IMR-90 (cell line): ENCODE results near the gene CCDC87. TPM values are rescaled to one million over a fixed set of nuclear protein-coding genes. Genes with fewer than 3 reads are reported as not detected.

Experiments used
- ATAC-seq: fragments of 200-7000 bp; cut with Tn5 transposase; 2 replicates; pipeline ENCODE4 v1.9.1; 2020; ENCODE audit warnings: low read depth, mild to moderate bottlenecking, moderate library complexity
- BruUV-seq: library from RNA; stranded (reverse); fragments of 400-500 nt; replicated peaks from 2 replicates; lab custom pipeline; 2021; lab: Mats Ljungman, UMichigan
- CTCF ChIA-PET: fragments of 300-600 bp; formaldehyde crosslinking; extraction: SDS; loops from one replicate; lab custom pipeline; 2021; ENCODE audit warnings: antibody characterized with exemption; lab: Yijun Ruan, JAX
- POLR2A ChIA-PET: fragments of 300-600 bp; sonication (Branson Sonifier 250); formaldehyde crosslinking; loops from one replicate; lab custom pipeline; 2022; ENCODE audit warnings: antibody characterized with exemption; ENCODE audit not compliant: unreplicated experiment; lab: Charles Lee
- DNase-seq: peaks from one replicate; pipeline ENCODE4 v3.0.0; 2013
- H2AFZ ChIP-seq: replicated peaks from 2 replicates; pipeline ENCODE3; 2013; ENCODE audit warnings: low read length, mild to moderate bottlenecking; ENCODE audit not compliant: poor library complexity
- H2AK5ac ChIP-seq: 2 replicates; pipeline ENCODE4 v1.6.1; 2013; ENCODE audit warnings: low read depth, low read length, inconsistent platforms
- H2AK9ac ChIP-seq: replicated peaks from 2 replicates; pipeline ENCODE3; 2013; ENCODE audit warnings: mild to moderate bottlenecking, low read depth, low read length, moderate library complexity; ENCODE audit not compliant: poor library complexity
- H2BK120ac ChIP-seq: 2 replicates; pipeline ENCODE4 v1.6.1; 2013; ENCODE audit warnings: low read depth, low read length, inconsistent platforms
- H2BK15ac ChIP-seq: 3 replicates; pipeline ENCODE4 v1.6.1; 2013; ENCODE audit warnings: low read depth, low read length, inconsistent platforms
- H2BK20ac ChIP-seq: 2 replicates; pipeline ENCODE4 v1.6.1; 2013; ENCODE audit warnings: low read depth, mild to moderate bottlenecking, inconsistent platforms, low read length, moderate library complexity
- H2BK5ac ChIP-seq: 2 replicates; pipeline ENCODE4 v1.6.1; 2013; ENCODE audit warnings: mild to moderate bottlenecking, low read depth, low read length, inconsistent platforms; ENCODE audit not compliant: poor library complexity, severe bottlenecking
- H3K14ac ChIP-seq: replicated peaks from 2 replicates; pipeline ENCODE4 v1.6.1; 2013; ENCODE audit warnings: low read depth, low read length, inconsistent platforms
- H3K18ac ChIP-seq: 2 replicates; pipeline ENCODE4 v1.6.1; 2013; ENCODE audit warnings: low read depth, low read length, control low read depth
- H3K23ac ChIP-seq: 2 replicates; pipeline ENCODE4 v1.6.1; 2013; ENCODE audit warnings: low read depth, low read length, inconsistent platforms
- H3K27ac ChIP-seq: 2 replicates; pipeline ENCODE4 v1.5.1; 2013; ENCODE audit warnings: mild to moderate bottlenecking, control low read depth, low read length; ENCODE audit not compliant: insufficient read depth
- H3K27me3 ChIP-seq: 2 replicates; pipeline ENCODE4 v1.6.1; 2013; ENCODE audit warnings: low read length; ENCODE audit not compliant: control insufficient read depth, insufficient read depth
- H3K36me3 ChIP-seq: 2 replicates; pipeline ENCODE4 v1.6.1; 2013; ENCODE audit warnings: low read length, mixed read lengths; ENCODE audit not compliant: control insufficient read depth, insufficient read depth
- H3K4ac ChIP-seq: 2 replicates; pipeline ENCODE4 v1.6.1; 2013; ENCODE audit warnings: low read depth, low read length, inconsistent platforms
- H3K4me1 ChIP-seq: 2 replicates; pipeline ENCODE4 v1.6.1; 2013; ENCODE audit warnings: low read length, mixed read lengths; ENCODE audit not compliant: control insufficient read depth, insufficient read depth
- H3K4me2 ChIP-seq: 2 replicates; pipeline ENCODE4 v1.6.1; 2013; ENCODE audit warnings: low read depth, mild to moderate bottlenecking, control low read depth, low read length, moderate library complexity
- H3K4me3 ChIP-seq: 2 replicates; pipeline ENCODE4 v1.5.1; 2013; ENCODE audit warnings: low read depth, mild to moderate bottlenecking, control low read depth, low read length, moderate library complexity; ENCODE audit not compliant: insufficient read depth
- H3K56ac ChIP-seq: 2 replicates; pipeline ENCODE4 v1.6.1; 2013; ENCODE audit warnings: low read length, inconsistent platforms; ENCODE audit not compliant: insufficient read depth; ENCODE audit errors: extremely low read depth
- H3K79me1 ChIP-seq, 2 experiments: 2 replicates each; pipeline ENCODE4 v1.6.1; 2013; ENCODE audit warnings: low read length in 2 of 2, inconsistent platforms in 1 of 2, low read depth in 1 of 2
- H3K9ac ChIP-seq: 2 replicates; pipeline ENCODE4 v1.6.1; 2013; ENCODE audit warnings: low read depth, low read length, control low read depth
- H3K9me1 ChIP-seq: 2 replicates; pipeline ENCODE4 v1.6.1; 2013; ENCODE audit warnings: low read length, inconsistent platforms; ENCODE audit not compliant: insufficient read depth
- H3K9me3 ChIP-seq: 2 replicates; pipeline ENCODE4 v1.6.1; 2013; ENCODE audit warnings: low read length; ENCODE audit not compliant: control insufficient read depth, insufficient read depth
- H4K20me1 ChIP-seq: 2 replicates; pipeline ENCODE4 v1.6.1; 2013; ENCODE audit warnings: low read length, inconsistent platforms; ENCODE audit not compliant: insufficient read depth
- H4K5ac ChIP-seq: 2 replicates; pipeline ENCODE4 v1.6.1; 2013; ENCODE audit warnings: mild to moderate bottlenecking, low read depth, low read length, control low read depth
- H4K8ac ChIP-seq, 2 experiments: 2 replicates each; pipeline ENCODE4 v1.6.1; 2013; ENCODE audit warnings: low read depth in 2 of 2, low read length in 2 of 2, control low read depth in 1 of 2, inconsistent platforms in 1 of 2
- H4K91ac ChIP-seq: 2 replicates; pipeline ENCODE4 v1.6.1; 2013; ENCODE audit warnings: low read depth, low read length, inconsistent platforms; ENCODE audit not compliant: insufficient read depth
- BHLHE40 ChIP-seq: fragments of 150-350 bp; IDR thresholded peaks from 2 replicates; pipeline ENCODE4 v1.6.1; 2016; ENCODE audit warnings: mild to moderate bottlenecking, low read depth, low read length
- CEBPB ChIP-seq: IDR thresholded peaks from 2 replicates; pipeline ENCODE4 v1.6.1; 2012; ENCODE audit warnings: low read depth, low read length, improper control_type of control experiment
- CHD1 ChIP-seq: IDR thresholded peaks from 2 replicates; pipeline ENCODE4 v1.6.1; 2012; ENCODE audit warnings: low read depth, low read length, improper control_type of control experiment
- CTCF ChIP-seq: conservative IDR thresholded peaks from 2 replicates; pipeline ENCODE4 v1.5.1; 2012; ENCODE audit warnings: mild to moderate bottlenecking, low read depth, low read length, improper control_type of control experiment
- ELK1 ChIP-seq: fragments of 150-350 bp; IDR thresholded peaks from 2 replicates; pipeline ENCODE4 v1.6.1; 2016; ENCODE audit warnings: low read depth, mild to moderate bottlenecking, low read length, moderate library complexity, borderline replicate concordance
- FOS ChIP-seq: fragments of 150-350 bp; IDR thresholded peaks from 2 replicates; pipeline ENCODE4 v1.6.1; 2016; ENCODE audit warnings: low read depth, low read length
- MAFK ChIP-seq: IDR thresholded peaks from 2 replicates; pipeline ENCODE4 v1.6.1; 2012; ENCODE audit warnings: low read depth, low read length, improper control_type of control experiment
- MAZ ChIP-seq: IDR thresholded peaks from 2 replicates; pipeline ENCODE4 v1.6.1; 2012; ENCODE audit warnings: low read depth, mild to moderate bottlenecking, low read length, improper control_type of control experiment, moderate library complexity, borderline replicate concordance
- MXI1 ChIP-seq: IDR thresholded peaks from 2 replicates; pipeline ENCODE4 v1.6.1; 2012; ENCODE audit warnings: low read depth, mild to moderate bottlenecking, low read length, moderate library complexity, borderline replicate concordance
- NFE2L2 ChIP-seq: fragments of 150-350 bp; IDR thresholded peaks from 2 replicates; pipeline ENCODE4 v1.6.1; 2016; ENCODE audit warnings: low read depth, mild to moderate bottlenecking, low read length
- POLR2A ChIP-seq: IDR thresholded peaks from 2 replicates; pipeline ENCODE4 v1.6.1; 2012; ENCODE audit warnings: mild to moderate bottlenecking, low read depth, low read length
- RAD21 ChIP-seq: IDR thresholded peaks from 2 replicates; pipeline ENCODE4 v1.6.1; 2012; ENCODE audit warnings: low read length, improper control_type of control experiment
- RCOR1 ChIP-seq: IDR thresholded peaks from 2 replicates; pipeline ENCODE4 v1.6.1; 2012; ENCODE audit warnings: mild to moderate bottlenecking, low read length, improper control_type of control experiment; ENCODE audit not compliant: insufficient replicate concordance
- RFX5 ChIP-seq: IDR thresholded peaks from 2 replicates; pipeline ENCODE4 v1.8.0; 2012; ENCODE audit warnings: low read depth, mild to moderate bottlenecking, low read length, moderate library complexity
- SMC3 ChIP-seq: fragments of 150-350 bp; IDR thresholded peaks from 2 replicates; pipeline ENCODE4 v1.6.1; 2016; ENCODE audit warnings: low read depth, mild to moderate bottlenecking, antibody characterized with exemption, low read length, moderate library complexity
- WGBS, 2 experiments: methylation state at CpG; one replicate each; pipeline versions ENCODE4 v1.1.5 to v1.1.7; 2013; ENCODE audit warnings: missing lambda C conversion rate in 2 of 2; ENCODE audit not compliant: insufficient read length in 1 of 2; ENCODE audit errors: extremely low coverage in 2 of 2; 5-methylcytosine and 5-hydroxymethylcytosine counted together
- dilution Hi-C: fragments of 300-500 bp; cut with HindIII; formaldehyde crosslinking; loops from one replicate; pipeline ENCODE4 v1.14.3; 2018; ENCODE audit warnings: low sequenced_read_pairs; ENCODE audit not compliant: unreplicated experiment
- in situ Hi-C: fragments of 300-500 bp; cut with MboI; formaldehyde crosslinking; loops from 3 replicates; pipeline ENCODE4 v1.14.3; 2019; ENCODE audit warnings: low sequenced_read_pairs, inconsistent platforms, mixed read lengths
- intact Hi-C: fragments of 100-400 bp; cut with micrococcal nuclease; formaldehyde crosslinking; loops from 2 replicates; pipeline ENCODE4 v1.10.0; 2022
- polyA plus RNA-seq, 3 experiments: library from polyadenylated mRNA; depleted of rRNA; stranded (reverse); fragments of >200 nt; gene quantifications; 2 replicates each; pipeline ENCODE4 v1.2.3, GENCODE V29; 2012; ENCODE audit warnings: low replicate concordance in 1 of 3
- total RNA-seq: library from RNA; depleted of rRNA; stranded (reverse); fragments of >200 nt; gene quantifications from 2 replicates; pipeline ENCODE4 v1.2.3, GENCODE V29; 2012
- TF ChIP-seq, protein P1 (sequence below): fragments of 150-350 bp; IDR thresholded peaks from 2 replicates; pipeline ENCODE4 v1.6.1; 2017; ENCODE audit warnings: mild to moderate bottlenecking, antibody characterized with exemption, low read length, low read depth

The CCDC87 gene
- total and polyA plus RNA-seq, 2 of the 4 experiments (the other 2 are of a cell fraction) = 0.18 to 0.19 TPM

DNA sequence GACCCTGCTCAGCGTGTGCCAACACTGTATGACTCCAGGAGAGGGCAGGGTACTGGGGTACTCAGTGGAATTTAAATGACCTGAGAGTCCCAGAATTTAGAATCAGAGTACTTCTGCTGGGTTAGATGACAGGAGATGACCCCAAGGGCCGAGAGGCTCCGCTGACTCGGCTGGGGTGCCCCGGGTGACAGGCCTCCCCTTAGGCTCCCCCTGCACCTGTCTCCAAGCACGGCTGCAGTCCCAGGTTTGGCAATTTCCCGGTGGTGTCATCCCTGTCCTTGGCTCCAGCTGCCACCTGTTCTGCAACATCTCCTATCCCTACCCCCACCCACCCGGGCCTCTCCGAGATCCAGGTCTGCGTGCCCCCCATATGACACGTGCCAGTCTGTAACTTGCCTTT lies 44.8 kb downstream of the CCDC87 start:
- Histone ChIP-seq H3K56ac (no peak overlapping the region), H3K14ac (no peak overlapping the region), H2AK5ac (no peak overlapping the region), H3K4ac (no peak overlapping the region), H4K20me1 (no peaks in the 10 kb centered on the region), H3K79me1 (peaks cover 3 to 19% of the 10 kb centered on the region in 2 experiments; a peak in 2 of 4 replicates), H3K4me1 (peaks cover 6% of the 10 kb centered on the region), H3K23ac (no peak overlapping the region), H3K9me3 (no peaks in the 10 kb centered on the region), H2BK20ac (no peak overlapping the region), H2AFZ (no peak overlapping the region), H3K18ac (no peak overlapping the region), H3K9me1 (no peaks in the 10 kb centered on the region), H3K36me3 (no peaks in the 10 kb centered on the region; the same call in 1 of the 2 replicates), H3K9ac (no peak overlapping the region), H2AK9ac (no peak overlapping the region), H4K8ac (no peak overlapping the region), H2BK5ac (no peak overlapping the region), H3K27me3 (peaks cover 28% of the 10 kb centered on the region), H4K5ac (no peak overlapping the region), H2BK15ac (no peak overlapping the region), H3K4me2 (no peak overlapping the region), H2BK120ac (no peak overlapping the region), H3K4me3 (no peak overlapping the region), H3K27ac (no peak overlapping the region), H4K91ac (no peak overlapping the region)
- dilution Hi-C loops = no loop called here
- TF ChIP-seq CTCF (no peak), CEBPB (no peak), RFX5 (no peak), ELK1 (no peak), RCOR1 (no peak), MAFK (no peak), BHLHE40 (no peak), NFE2L2 (no peak), POLR2A (no peak), MAZ (no peak), CHD1 (no peak), SMC3 (no peak), MXI1 (no peak), RAD21 (no peak), FOS (no peak)
- TF ChIP-seq, protein P1, sequence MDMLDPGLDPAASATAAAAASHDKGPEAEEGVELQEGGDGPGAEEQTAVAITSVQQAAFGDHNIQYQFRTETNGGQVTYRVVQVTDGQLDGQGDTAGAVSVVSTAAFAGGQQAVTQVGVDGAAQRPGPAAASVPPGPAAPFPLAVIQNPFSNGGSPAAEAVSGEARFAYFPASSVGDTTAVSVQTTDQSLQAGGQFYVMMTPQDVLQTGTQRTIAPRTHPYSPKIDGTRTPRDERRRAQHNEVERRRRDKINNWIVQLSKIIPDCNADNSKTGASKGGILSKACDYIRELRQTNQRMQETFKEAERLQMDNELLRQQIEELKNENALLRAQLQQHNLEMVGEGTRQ = no peak
- DNase-seq (no peak), ATAC-seq (no peak)
- intact Hi-C loops = no loop called here
- BruUV-seq = no TSS peak
- WGBS, 2 experiments = 36% methylated on average over 7 of the region's 11 CpGs; no CpG with 5 or more reads in 1 of the 2 experiments
- ChIA-PET CTCF (no interaction called here), POLR2A (no interaction called here)
- in situ Hi-C loops = no loop called here
